PC-3 (cell line): ENCODE results near the gene DYSF. TPM values are rescaled to one million over a fixed set of nuclear protein-coding genes. Genes with fewer than 3 reads are reported as not detected.
A peak's percentile ranks its signal among the peaks of the same experiment; 100 is the strongest.

ENCODE experiments used
- ATAC-seq: fragments of 200-7000 bp; cut with Tn5 transposase; 2 replicates; pipeline ENCODE4 v1.9.1; 2020; ENCODE audit warnings: mild to moderate bottlenecking, moderate library complexity
- BruUV-seq: library from RNA; stranded (reverse); fragments of 400-500 nt; replicated peaks from 2 replicates; lab custom pipeline; 2021; lab: Mats Ljungman, UMichigan
- CTCF ChIA-PET: fragments of 300-600 bp; sonication (Branson Sonifier 250); formaldehyde crosslinking; loops from one replicate; lab custom pipeline; 2022; ENCODE audit warnings: antibody characterized with exemption; lab: Charles Lee
- POLR2A ChIA-PET: fragments of 300-600 bp; sonication (Branson Sonifier 250); formaldehyde crosslinking; loops from one replicate; lab custom pipeline; 2022; ENCODE audit warnings: antibody characterized with exemption; ENCODE audit not compliant: unreplicated experiment; lab: Charles Lee
- DNase-seq: peaks from one replicate; pipeline ENCODE4 v3.0.0-alpha.2; 2015
- H2AFZ ChIP-seq: fragments of 300-600 bp; sonication (generic); 2 replicates; pipeline ENCODE4 v1.6.0; 2016; ENCODE audit warnings: antibody characterized with exemption, low read length
- H3F3A ChIP-seq: fragments of 300-600 bp; sonication (generic); one replicate; pipeline ENCODE4 v1.6.0; 2017; ENCODE audit warnings: antibody characterized with exemption, low read length, control low read depth, mild to moderate bottlenecking; ENCODE audit not compliant: unreplicated experiment
- H3K27ac ChIP-seq: fragments of 300-600 bp; sonication (generic); 2 replicates; pipeline ENCODE4 v1.5.1; 2016; ENCODE audit warnings: mild to moderate bottlenecking, low read length
- H3K27me3 ChIP-seq: fragments of 300-600 bp; sonication (generic); 2 replicates; pipeline ENCODE4 v1.6.1; 2016; ENCODE audit warnings: low read length, mixed read lengths
- H3K36me3 ChIP-seq: fragments of 300-600 bp; sonication (generic); 2 replicates; pipeline ENCODE4 v1.6.1; 2016; ENCODE audit warnings: low read depth, mixed run types, low read length, mixed read lengths
- H3K4me1 ChIP-seq: fragments of 300-600 bp; sonication (generic); 2 replicates; pipeline ENCODE4 v1.5.1; 2016; ENCODE audit warnings: low read length; ENCODE audit not compliant: insufficient read depth
- H3K4me2 ChIP-seq: fragments of 300-600 bp; sonication (generic); 2 replicates; pipeline ENCODE4 v1.6.0; 2016; ENCODE audit warnings: low read length
- H3K4me3 ChIP-seq: fragments of 300-600 bp; sonication (generic); 2 replicates; pipeline ENCODE4 v1.5.1; 2016; ENCODE audit warnings: mild to moderate bottlenecking, low read length, mixed read lengths
- H3K79me2 ChIP-seq: fragments of 300-600 bp; sonication (generic); 2 replicates; pipeline ENCODE4 v1.6.1; 2017; ENCODE audit warnings: low read length, mixed read lengths
- H3K9ac ChIP-seq: fragments of 300-600 bp; sonication (generic); 2 replicates; pipeline ENCODE4 v1.6.0; 2016; ENCODE audit warnings: mild to moderate bottlenecking, low read length
- H3K9me2 ChIP-seq: fragments of 300-600 bp; sonication (generic); replicated peaks from 2 replicates; pipeline ENCODE4 v1.6.1; 2016; ENCODE audit warnings: mixed run types, low read length, mixed read lengths
- H3K9me3 ChIP-seq: fragments of 300-600 bp; sonication (generic); 2 replicates; pipeline ENCODE4 v1.6.1; 2016; ENCODE audit warnings: low read length, mixed read lengths
- H4K20me1 ChIP-seq: fragments of 300-600 bp; sonication (generic); 2 replicates; pipeline ENCODE4 v1.6.1; 2016; ENCODE audit warnings: low read length, mixed read lengths
- CTCF ChIP-seq: fragments of 300-600 bp; sonication (generic); conservative IDR thresholded peaks from 2 replicates; pipeline ENCODE4 v1.5.1; 2017; ENCODE audit warnings: antibody characterized with exemption, low read depth, mild to moderate bottlenecking, low read length
- EZH2 ChIP-seq: fragments of 300-600 bp; sonication (generic); IDR thresholded peaks from one replicate; pipeline ENCODE4 v1.6.1; 2017; ENCODE audit warnings: antibody characterized with exemption, mild to moderate bottlenecking, low read length; ENCODE audit not compliant: unreplicated experiment
- EZH2phosphoT487 ChIP-seq: fragments of 300-600 bp; sonication (generic); IDR thresholded peaks from 2 replicates; pipeline ENCODE4 v1.6.1; 2018; ENCODE audit warnings: mild to moderate bottlenecking, antibody characterized with exemption, low read length, borderline replicate concordance
- intact Hi-C: fragments of 100-400 bp; cut with micrococcal nuclease; formaldehyde crosslinking; loops from 2 replicates; pipeline ENCODE4 v1.9.0; 2023
- total RNA-seq: library from RNA; depleted of rRNA; stranded (reverse); fragments of >200 nt; gene quantifications from 2 replicates; pipeline ENCODE4 v1.2.3, GENCODE V29; 2014

The DYSF gene
- total RNA-seq, 1 experiment from 2014 or later: 13.0 TPM

GRCh38 chr2:71459084-71459431, 5.7 kb downstream of the DYSF start:
- CTCF ChIA-PET: no interaction called here
- POLR2A ChIA-PET: no interaction called here
- ATAC-seq: no peak

GRCh38 chr2:71460056-71460455, 6.7 kb downstream of the DYSF start:
- TF ChIP-seq CTCF (no peak), EZH2phosphoT487 (no peak)
- Histone ChIP-seq H3K79me2 (no peaks in the 10 kb centered on the region), H2AFZ (no peak overlapping the region), H3K27me3 (no peaks in the 10 kb centered on the region), H3K36me3 (no peaks in the 10 kb centered on the region), H3F3A (no peaks in the 10 kb centered on the region), H3K9me2 (no peaks in the 10 kb centered on the region), H3K4me1 (peaks cover 17% of the 10 kb centered on the region; the same call in 1 of the 2 replicates), H3K4me3 (no peak overlapping the region), H3K9me3 (no peaks in the 10 kb centered on the region), H3K27ac (no peak overlapping the region), H3K4me2 (no peak overlapping the region), H4K20me1 (no peaks in the 10 kb centered on the region), H3K9ac (no peak overlapping the region)
- no TSS peak for BruUV-seq
- intact Hi-C loops: no loop called here
- ChIA-PET CTCF (no interaction called here), POLR2A (no interaction called here)
- DNase-seq (no peak), ATAC-seq (no peak)

More at GRCh38 chr2:71459084-71459431, 5.7 kb downstream of the DYSF start:
- Histone ChIP-seq H3K27ac (no peak overlapping the region), H3K79me2 (no peaks in the 10 kb centered on the region), H3K9me3 (no peaks in the 10 kb centered on the region), H3K9ac (no peak overlapping the region), H3K36me3 (no peaks in the 10 kb centered on the region), H3F3A (no peaks in the 10 kb centered on the region), H3K27me3 (no peaks in the 10 kb centered on the region), H4K20me1 (no peaks in the 10 kb centered on the region), H3K9me2 (no peaks in the 10 kb centered on the region), H2AFZ (no peak overlapping the region), H3K4me1 (peaks cover 18% of the 10 kb centered on the region; the same call in 1 of the 2 replicates), H3K4me3 (no peak overlapping the region), H3K4me2 (no peak overlapping the region)
- intact Hi-C loops: no loop called here
- TF ChIP-seq EZH2phosphoT487: no peak
- TF ChIP-seq CTCF: no peak
- TF ChIP-seq EZH2: no peak
- no peak for DNase-seq
- BruUV-seq: no TSS peak

- BruUV-seq: no TSS peak
- Histone ChIP-seq H3K36me3 (no peaks in the 10 kb centered on the region), H3K79me2 (no peaks in the 10 kb centered on the region), H3K4me1 (peaks cover 11% of the 10 kb centered on the region; the same call in 1 of the 2 replicates), H3K4me3 (no peak overlapping the region), H3K27ac (no peak overlapping the region), H4K20me1 (no peaks in the 10 kb centered on the region), H3K27me3 (no peaks in the 10 kb centered on the region), H2AFZ (no peak overlapping the region), H3K9me3 (no peaks in the 10 kb centered on the region), H3K9ac (no peak overlapping the region), H3F3A (no peaks in the 10 kb centered on the region), H3K9me2 (no peaks in the 10 kb centered on the region), H3K4me2 (no peak overlapping the region)
- ChIA-PET POLR2A (interaction anchor here (0.7 kb wide), 1 partner anchor 38 kb away, joined by 11 read pairs; no protein-coding TSS in a partner anchor), CTCF (interaction anchor here (0.6 to 1.0 kb wide), 3 partner anchors 50 to 312 kb away, joined by 3 to 6 read pairs (median 3); no protein-coding TSS in a partner anchor)
- ATAC-seq: peak; percentile 33; the same call in 1 of the 2 replicates
- intact Hi-C loops: loop anchor here (1.0 kb wide), 1 partner anchor 50 kb away; no protein-coding TSS in a partner anchor
- peak; percentile 48 for DNase-seq
- peak; percentile 66 for TF ChIP-seq CTCF
- no peak for TF ChIP-seq EZH2phosphoT487
Measured at GRCh38 chr2:71460595-71461303, 7.4 kb downstream of the DYSF start.
